ENCODE data around the gene SLC26A4.

SLC26A4 gene

GRCh38 chr7:107725138-107725740, 64.6 kb downstream of the SLC26A4 start:
- H3K4me3 ChIP-seq (ENCODE audit: low read length) = no peak overlapping the region
- TF ChIP-seq ZNF274 (IDR thresholded peaks at IDR 0.05; ENCODE audit: low read depth, low read length) = no peak

GRCh38 chr7:107726356-107727130, 65.9 kb downstream of the SLC26A4 start:
- no peak for TF ChIP-seq ZNF274 (IDR thresholded peaks at IDR 0.05; ENCODE audit: low read depth, low read length)
- H3K4me3 ChIP-seq (ENCODE audit: low read length) = no peak overlapping the region

- no peak for TF ChIP-seq ZNF274 (IDR thresholded peaks at IDR 0.05; ENCODE audit: low read depth, low read length)
- H3K4me3 ChIP-seq (ENCODE audit: low read length) = no peak overlapping the region
Observed at GRCh38 chr7:107728276-107728675, 67.6 kb downstream of the SLC26A4 start.

GRCh38 chr7:107742678-107743566, 82.3 kb downstream of the SLC26A4 start:
- no peak for TF ChIP-seq ZNF274 (IDR thresholded peaks at IDR 0.05; ENCODE audit: low read depth, low read length)
- H3K4me3 ChIP-seq (ENCODE audit: low read length) = peak overlapping the region; percentile 95

GRCh38 chr7:107743567-107744344, 83.1 kb downstream of the SLC26A4 start, which contains the start of gene CBLL1:
Gene CBLL1, plus strand, starts transcription at chr7:107744142. Its CDS starts 22 bp downstream, at chr7:107744164.
- no peak for TF ChIP-seq ZNF274 (IDR thresholded peaks at IDR 0.05; ENCODE audit: low read depth, low read length)

GRCh38 chr7:107744345-107744750, 83.7 kb downstream of the SLC26A4 start:
- no peak for TF ChIP-seq ZNF274 (IDR thresholded peaks at IDR 0.05; ENCODE audit: low read depth, low read length)
- H3K4me3 ChIP-seq (ENCODE audit: low read length) = peak overlapping the region; percentile 95

More at GRCh38 chr7:107743567-107744344, 83.1 kb downstream of the SLC26A4 start, which contains the start of gene CBLL1:
- peak within 1 kb of the TSS; percentile 95 for H3K4me3 ChIP-seq (ENCODE audit: low read length)

GRCh38 chr7:107746006-107746405, 85.4 kb downstream of the SLC26A4 start:
- H3K4me3 ChIP-seq (ENCODE audit: low read length) = no peak overlapping the region; the same call in 1 of the 2 replicates
- TF ChIP-seq ZNF274 (IDR thresholded peaks at IDR 0.05; ENCODE audit: low read depth, low read length) = no peak

GRCh38 chr7:107751113-107751512, 90.5 kb downstream of the SLC26A4 start:
- no peak overlapping the region for H3K4me3 ChIP-seq (ENCODE audit: low read length)
- TF ChIP-seq ZNF274 (IDR thresholded peaks at IDR 0.05; ENCODE audit: low read depth, low read length) = no peak

- H3K4me3 ChIP-seq (ENCODE audit: low read length) = no peak overlapping the region
- no peak for TF ChIP-seq ZNF274 (IDR thresholded peaks at IDR 0.05; ENCODE audit: low read depth, low read length)
Observed at GRCh38 chr7:107754642-107755041, 94.0 kb downstream of the SLC26A4 start.

- H3K4me3 ChIP-seq (ENCODE audit: low read length) = no peak overlapping the region
- TF ChIP-seq ZNF274 (IDR thresholded peaks at IDR 0.05; ENCODE audit: low read depth, low read length) = no peak
Observed at GRCh38 chr7:107758667-107759066, 98.0 kb downstream of the SLC26A4 start.

GRCh38 chr7:107767391-107767790, 106.8 kb downstream of the SLC26A4 start:
- TF ChIP-seq ZNF274 (IDR thresholded peaks at IDR 0.05; ENCODE audit: low read depth, low read length) = no peak
- no peak overlapping the region for H3K4me3 ChIP-seq (ENCODE audit: low read length)

All from GM08714 (cell line).